IMR-90 (cell line): ENCODE measurements around the gene TMEM59. TPM values are rescaled to one million over a fixed set of nuclear protein-coding genes. Genes with fewer than 3 reads are reported as not detected.

ENCODE experiments used
- ATAC-seq: fragments of 200-7000 bp; cut with Tn5 transposase; 2 replicates; pipeline ENCODE4 v1.9.1; 2020; ENCODE audit warnings: low read depth, mild to moderate bottlenecking, moderate library complexity
- BruUV-seq: library from RNA; stranded (reverse); fragments of 400-500 nt; replicated peaks from 2 replicates; lab custom pipeline; 2021; lab: Mats Ljungman, UMichigan
- CTCF ChIA-PET: fragments of 300-600 bp; formaldehyde crosslinking; extraction: SDS; loops from one replicate; lab custom pipeline; 2021; ENCODE audit warnings: antibody characterized with exemption; lab: Yijun Ruan, JAX
- POLR2A ChIA-PET: fragments of 300-600 bp; sonication (Branson Sonifier 250); formaldehyde crosslinking; loops from one replicate; lab custom pipeline; 2022; ENCODE audit warnings: antibody characterized with exemption; ENCODE audit not compliant: unreplicated experiment; lab: Charles Lee
- DNase-seq: peaks from one replicate; pipeline ENCODE4 v3.0.0; 2013
- H2AFZ ChIP-seq: replicated peaks from 2 replicates; pipeline ENCODE3; 2013; ENCODE audit warnings: low read length, mild to moderate bottlenecking; ENCODE audit not compliant: poor library complexity
- H2AK5ac ChIP-seq: 2 replicates; pipeline ENCODE4 v1.6.1; 2013; ENCODE audit warnings: low read depth, low read length, inconsistent platforms
- H2AK9ac ChIP-seq: replicated peaks from 2 replicates; pipeline ENCODE3; 2013; ENCODE audit warnings: mild to moderate bottlenecking, low read depth, low read length, moderate library complexity; ENCODE audit not compliant: poor library complexity
- H2BK120ac ChIP-seq: 2 replicates; pipeline ENCODE4 v1.6.1; 2013; ENCODE audit warnings: low read depth, low read length, inconsistent platforms
- H2BK15ac ChIP-seq: 3 replicates; pipeline ENCODE4 v1.6.1; 2013; ENCODE audit warnings: low read depth, low read length, inconsistent platforms
- H2BK20ac ChIP-seq: 2 replicates; pipeline ENCODE4 v1.6.1; 2013; ENCODE audit warnings: low read depth, mild to moderate bottlenecking, inconsistent platforms, low read length, moderate library complexity
- H2BK5ac ChIP-seq: 2 replicates; pipeline ENCODE4 v1.6.1; 2013; ENCODE audit warnings: mild to moderate bottlenecking, low read depth, low read length, inconsistent platforms; ENCODE audit not compliant: poor library complexity, severe bottlenecking
- H3K14ac ChIP-seq: replicated peaks from 2 replicates; pipeline ENCODE4 v1.6.1; 2013; ENCODE audit warnings: low read depth, low read length, inconsistent platforms
- H3K18ac ChIP-seq: 2 replicates; pipeline ENCODE4 v1.6.1; 2013; ENCODE audit warnings: low read depth, low read length, control low read depth
- H3K23ac ChIP-seq: 2 replicates; pipeline ENCODE4 v1.6.1; 2013; ENCODE audit warnings: low read depth, low read length, inconsistent platforms
- H3K27ac ChIP-seq: 2 replicates; pipeline ENCODE4 v1.5.1; 2013; ENCODE audit warnings: mild to moderate bottlenecking, control low read depth, low read length; ENCODE audit not compliant: insufficient read depth
- H3K27me3 ChIP-seq: 2 replicates; pipeline ENCODE4 v1.6.1; 2013; ENCODE audit warnings: low read length; ENCODE audit not compliant: control insufficient read depth, insufficient read depth
- H3K36me3 ChIP-seq: 2 replicates; pipeline ENCODE4 v1.6.1; 2013; ENCODE audit warnings: low read length, mixed read lengths; ENCODE audit not compliant: control insufficient read depth, insufficient read depth
- H3K4ac ChIP-seq: 2 replicates; pipeline ENCODE4 v1.6.1; 2013; ENCODE audit warnings: low read depth, low read length, inconsistent platforms
- H3K4me1 ChIP-seq: 2 replicates; pipeline ENCODE4 v1.6.1; 2013; ENCODE audit warnings: low read length, mixed read lengths; ENCODE audit not compliant: control insufficient read depth, insufficient read depth
- H3K4me2 ChIP-seq: 2 replicates; pipeline ENCODE4 v1.6.1; 2013; ENCODE audit warnings: low read depth, mild to moderate bottlenecking, control low read depth, low read length, moderate library complexity
- H3K4me3 ChIP-seq: 2 replicates; pipeline ENCODE4 v1.5.1; 2013; ENCODE audit warnings: low read depth, mild to moderate bottlenecking, control low read depth, low read length, moderate library complexity; ENCODE audit not compliant: insufficient read depth
- H3K56ac ChIP-seq: 2 replicates; pipeline ENCODE4 v1.6.1; 2013; ENCODE audit warnings: low read length, inconsistent platforms; ENCODE audit not compliant: insufficient read depth; ENCODE audit errors: extremely low read depth
- H3K79me1 ChIP-seq, 2 experiments: 2 replicates each; pipeline ENCODE4 v1.6.1; 2013; ENCODE audit warnings: low read length in 2 of 2, inconsistent platforms in 1 of 2, low read depth in 1 of 2
- H3K9ac ChIP-seq: 2 replicates; pipeline ENCODE4 v1.6.1; 2013; ENCODE audit warnings: low read depth, low read length, control low read depth
- H3K9me1 ChIP-seq: 2 replicates; pipeline ENCODE4 v1.6.1; 2013; ENCODE audit warnings: low read length, inconsistent platforms; ENCODE audit not compliant: insufficient read depth
- H3K9me3 ChIP-seq: 2 replicates; pipeline ENCODE4 v1.6.1; 2013; ENCODE audit warnings: low read length; ENCODE audit not compliant: control insufficient read depth, insufficient read depth
- H4K20me1 ChIP-seq: 2 replicates; pipeline ENCODE4 v1.6.1; 2013; ENCODE audit warnings: low read length, inconsistent platforms; ENCODE audit not compliant: insufficient read depth
- H4K5ac ChIP-seq: 2 replicates; pipeline ENCODE4 v1.6.1; 2013; ENCODE audit warnings: mild to moderate bottlenecking, low read depth, low read length, control low read depth
- H4K8ac ChIP-seq, 2 experiments: 2 replicates each; pipeline ENCODE4 v1.6.1; 2013; ENCODE audit warnings: low read depth in 2 of 2, low read length in 2 of 2, control low read depth in 1 of 2, inconsistent platforms in 1 of 2
- H4K91ac ChIP-seq: 2 replicates; pipeline ENCODE4 v1.6.1; 2013; ENCODE audit warnings: low read depth, low read length, inconsistent platforms; ENCODE audit not compliant: insufficient read depth
- CHD1 ChIP-seq: IDR thresholded peaks from 2 replicates; pipeline ENCODE4 v1.6.1; 2012; ENCODE audit warnings: low read depth, low read length, improper control_type of control experiment
- MAZ ChIP-seq: IDR thresholded peaks from 2 replicates; pipeline ENCODE4 v1.6.1; 2012; ENCODE audit warnings: low read depth, mild to moderate bottlenecking, low read length, improper control_type of control experiment, moderate library complexity, borderline replicate concordance
- POLR2A ChIP-seq: IDR thresholded peaks from 2 replicates; pipeline ENCODE4 v1.6.1; 2012; ENCODE audit warnings: mild to moderate bottlenecking, low read depth, low read length
- RFX5 ChIP-seq: IDR thresholded peaks from 2 replicates; pipeline ENCODE4 v1.8.0; 2012; ENCODE audit warnings: low read depth, mild to moderate bottlenecking, low read length, moderate library complexity
- WGBS, 2 experiments: methylation state at CpG; one replicate each; pipeline versions ENCODE4 v1.1.5 to v1.1.7; 2013; ENCODE audit warnings: missing lambda C conversion rate in 2 of 2; ENCODE audit not compliant: insufficient read length in 1 of 2; ENCODE audit errors: extremely low coverage in 2 of 2; 5-methylcytosine and 5-hydroxymethylcytosine counted together
- dilution Hi-C: fragments of 300-500 bp; cut with HindIII; formaldehyde crosslinking; loops from one replicate; pipeline ENCODE4 v1.14.3; 2018; ENCODE audit warnings: low sequenced_read_pairs; ENCODE audit not compliant: unreplicated experiment
- in situ Hi-C: fragments of 300-500 bp; cut with MboI; formaldehyde crosslinking; loops from 3 replicates; pipeline ENCODE4 v1.14.3; 2019; ENCODE audit warnings: low sequenced_read_pairs, inconsistent platforms, mixed read lengths
- intact Hi-C: fragments of 100-400 bp; cut with micrococcal nuclease; formaldehyde crosslinking; loops from 2 replicates; pipeline ENCODE4 v1.10.0; 2022
- polyA plus RNA-seq, 3 experiments: library from polyadenylated mRNA; depleted of rRNA; stranded (reverse); fragments of >200 nt; gene quantifications; 2 replicates each; pipeline ENCODE4 v1.2.3, GENCODE V29; 2012; ENCODE audit warnings: low replicate concordance in 1 of 3
- total RNA-seq: library from RNA; depleted of rRNA; stranded (reverse); fragments of >200 nt; gene quantifications from 2 replicates; pipeline ENCODE4 v1.2.3, GENCODE V29; 2012

Gene TMEM59
- total and polyA plus RNA-seq, 2 of the 4 experiments (the other 2 are of a cell fraction) = 239 to 241 TPM

DNA sequence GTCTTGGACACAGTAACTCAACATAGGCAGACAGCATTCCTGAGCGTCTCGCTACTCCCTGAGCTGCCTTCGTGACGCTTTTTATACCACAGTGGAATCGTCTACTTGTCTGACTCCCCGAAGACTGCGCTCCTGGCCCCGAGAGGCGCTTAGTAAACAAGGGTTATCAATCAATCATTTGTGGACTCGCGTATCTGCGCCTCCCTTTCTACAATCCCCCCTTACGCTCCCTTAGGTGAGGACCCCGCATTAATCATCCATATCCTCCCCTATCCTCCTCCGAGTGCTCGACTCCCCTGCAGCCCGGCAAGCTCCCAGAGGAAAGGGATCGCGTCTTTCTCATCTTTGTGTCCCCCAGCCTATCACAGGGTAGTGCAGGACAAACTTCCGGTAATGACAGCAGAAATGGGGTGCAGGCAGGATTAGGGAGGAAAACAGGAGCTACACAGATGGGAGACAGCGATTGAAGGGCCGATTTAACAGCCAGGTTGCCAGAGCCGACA lies 522 bp downstream of the TMEM59 start:
- peak overlapping the region; percentile 79 for H3K14ac ChIP-seq
- ATAC-seq (peak; percentile 48), DNase-seq (peak; percentile 62)
- H3K36me3 ChIP-seq = no peaks in the 10 kb centered on the region
- H3K4me1 ChIP-seq = peaks cover 6% of the 10 kb centered on the region
- peak overlapping the region; percentile 58 for H2AK5ac ChIP-seq
- H2BK120ac ChIP-seq = peak overlapping the region; percentile 10; the same call in 1 of the 2 replicates
- H3K79me1 ChIP-seq = peaks cover 20 to 55% of the 10 kb centered on the region in 2 experiments
- POLR2A ChIA-PET = interaction anchor here (0.5 to 1.8 kb wide), 4 partner anchors 10 to 260 kb away, joined by 3 to 4 read pairs (median 4); partner anchors contain the start of gene IFT25
- 1% methylated on average over 10 of the region's 23 CpGs; no CpG with 5 or more reads in 1 of the 2 experiments for WGBS, 2 experiments
- H4K8ac ChIP-seq = peak overlapping the region; percentile 25 to 89; a peak in 3 of 4 replicates
- H3K9me1 ChIP-seq = peaks cover 10% of the 10 kb centered on the region
- no TSS peak for BruUV-seq
- H3K56ac ChIP-seq = peak overlapping the region; percentile 73
- H3K23ac ChIP-seq = peak overlapping the region; percentile 96
- peak overlapping the region; percentile 97 for H2AK9ac ChIP-seq
- dilution Hi-C loops (no loop called here), intact Hi-C loops (loop anchor here (2.0 to 5.0 kb wide), 3 partner anchors 96 to 190 kb away; no protein-coding TSS in a partner anchor), in situ Hi-C loops (loop anchor here (25.0 kb wide), 1 partner anchor 190 kb away; no protein-coding TSS in a partner anchor)
- H3K4ac ChIP-seq = peak overlapping the region; percentile 84
- 0 out of 3 replicates have a peak overlapping the region, but pooled peaks have one; percentile 13 for H2BK15ac ChIP-seq
- peak overlapping the region; percentile 95 for H3K4me2 ChIP-seq
- peak overlapping the region; percentile 73 for H3K9ac ChIP-seq
- H2AFZ ChIP-seq = peak overlapping the region; percentile 94
- peak overlapping the region; percentile 44 for H2BK5ac ChIP-seq
- peak overlapping the region; percentile 78 for H4K91ac ChIP-seq
- peak overlapping the region; percentile 75 for H3K27ac ChIP-seq
- no peak for TF ChIP-seq RFX5
- TF ChIP-seq MAZ = no peak
- 0 out of 2 replicates have a peak, but pooled peaks have one; percentile 45 for TF ChIP-seq CHD1
- peak; percentile 58 for TF ChIP-seq POLR2A
- no peak overlapping the region for H2BK20ac ChIP-seq
- CTCF ChIA-PET = interaction anchor here (0.9 to 1.4 kb wide), 2 partner anchors 60 to 93 kb away, joined by 3 read pairs; no protein-coding TSS in a partner anchor
- peak overlapping the region; percentile 79 for H3K4me3 ChIP-seq
- H3K18ac ChIP-seq = peak overlapping the region; percentile 5; the same call in 1 of the 2 replicates
- peaks cover 10% of the 10 kb centered on the region for H4K20me1 ChIP-seq
- peak overlapping the region; percentile 35 for H4K5ac ChIP-seq
- H3K27me3 ChIP-seq = no peaks in the 10 kb centered on the region
- no peaks in the 10 kb centered on the region for H3K9me3 ChIP-seq
